Muscle layer of duodenum (tissue), 2 donors: Measurements from ENCODE around the gene IGF2.

Experiments
- H3K27ac ChIP-seq: one replicate; pipeline ENCODE4 v1.7.0; 2013; ENCODE audit warnings: mild to moderate bottlenecking, low read length
- H3K27me3 ChIP-seq: one replicate; pipeline ENCODE4 v1.7.0; 2013; ENCODE audit warnings: low read depth, mild to moderate bottlenecking, control low read depth, low read length
- H3K36me3 ChIP-seq, 2 donors: one replicate each; pipeline ENCODE4 v1.7.0; 2013; ENCODE audit warnings: low read length in 2 of 2, control low read depth in 1 of 2, mild to moderate bottlenecking in 1 of 2; ENCODE audit not compliant: insufficient read depth in 2 of 2, control insufficient read depth in 1 of 2
- H3K4me1 ChIP-seq, 2 donors: one replicate each; pipeline ENCODE4 v1.7.0; 2013; ENCODE audit warnings: low read length in 2 of 2, mild to moderate bottlenecking in 2 of 2, control low read depth in 1 of 2, moderate library complexity in 1 of 2; ENCODE audit not compliant: insufficient read depth in 2 of 2, control insufficient read depth in 1 of 2
- H3K4me3 ChIP-seq, 2 donors: one replicate each; pipeline ENCODE4 v1.7.0; 2013; ENCODE audit warnings: low read length in 2 of 2, low read depth in 1 of 2, mild to moderate bottlenecking in 1 of 2
- H3K9me3 ChIP-seq, 2 donors: one replicate each; pipeline ENCODE4 v1.7.0; 2013; ENCODE audit warnings: low read length in 2 of 2, control low read depth in 1 of 2, mild to moderate bottlenecking in 1 of 2; ENCODE audit not compliant: control insufficient read depth in 1 of 2
- donor health status: healthy.

Gene IGF2

DNA sequence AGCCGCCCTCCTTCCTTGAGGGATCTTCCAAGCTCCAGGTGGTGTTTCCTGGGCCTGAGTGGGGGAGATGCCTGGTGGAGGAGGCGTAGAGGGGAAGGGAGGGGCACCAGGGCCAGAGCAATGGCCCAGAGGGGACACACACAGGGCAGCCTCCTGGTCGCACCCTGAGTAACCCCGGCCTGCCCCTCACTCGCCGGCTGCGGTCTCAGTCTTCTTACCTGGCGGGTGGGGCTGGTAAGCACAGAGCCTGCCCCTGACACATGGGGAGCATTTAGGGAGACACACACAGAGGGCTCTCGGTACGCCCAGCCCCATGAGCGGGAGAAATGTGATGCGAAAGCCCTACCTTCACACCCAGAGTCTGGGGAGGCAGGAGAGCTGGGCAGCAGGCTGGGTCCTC lies 23.9 kb downstream of the IGF2 start:
- H3K27me3 ChIP-seq = no peaks in the 10 kb centered on the region
- no peaks in the 10 kb centered on the region for H3K36me3 ChIP-seq
- no peaks in the 10 kb centered on the region for H3K9me3 ChIP-seq
- H3K27ac ChIP-seq = no peak overlapping the region
- no peak overlapping the region for H3K4me3 ChIP-seq
- H3K4me1 ChIP-seq = no peaks in the 10 kb centered on the region

DNA sequence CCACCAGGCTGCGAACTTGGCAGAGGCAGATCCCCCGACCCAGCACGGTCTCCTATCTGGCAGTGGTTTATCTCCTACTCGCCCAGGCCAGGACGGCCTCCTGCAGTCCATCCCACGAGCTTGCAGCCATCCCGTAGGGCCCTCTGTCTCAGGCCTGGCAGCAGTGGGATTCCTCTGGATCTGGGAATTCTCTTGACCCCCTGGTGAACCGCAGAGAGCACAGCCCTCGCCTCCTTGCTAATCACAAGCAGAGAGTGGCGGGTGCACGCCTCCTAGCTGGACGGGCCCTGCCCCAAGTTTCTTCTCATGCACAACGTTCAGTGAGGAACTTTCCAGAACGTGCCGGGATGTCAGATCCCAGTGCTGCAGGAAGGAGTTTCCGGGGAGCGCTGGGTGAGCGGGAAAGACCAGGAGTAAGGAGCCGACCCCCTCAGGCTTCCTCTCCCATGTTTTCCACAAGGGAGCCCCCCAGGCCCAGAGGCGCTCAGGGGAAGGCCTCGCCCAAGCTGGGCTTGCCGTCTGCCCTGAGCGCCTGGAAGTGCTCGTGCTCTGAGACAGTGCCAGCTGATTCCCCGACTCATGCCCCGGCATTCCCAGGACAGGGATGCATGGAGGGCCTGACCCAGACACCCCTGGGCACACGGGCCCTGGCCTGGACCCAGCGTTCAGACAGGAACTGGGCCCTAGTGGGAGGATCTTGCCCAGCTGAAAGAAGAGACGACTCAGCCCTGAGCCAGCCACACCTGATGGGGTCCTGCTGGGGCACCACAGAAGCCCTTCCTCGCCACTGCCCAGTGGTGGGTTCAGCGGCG lies 24.6 kb downstream of the IGF2 start:
- Histone ChIP-seq H3K4me1 (no peaks in the 10 kb centered on the region), H3K4me3 (no peak overlapping the region), H3K27ac (no peak overlapping the region), H3K27me3 (no peaks in the 10 kb centered on the region), H3K9me3 (no peaks in the 10 kb centered on the region), H3K36me3 (no peaks in the 10 kb centered on the region)

DNA sequence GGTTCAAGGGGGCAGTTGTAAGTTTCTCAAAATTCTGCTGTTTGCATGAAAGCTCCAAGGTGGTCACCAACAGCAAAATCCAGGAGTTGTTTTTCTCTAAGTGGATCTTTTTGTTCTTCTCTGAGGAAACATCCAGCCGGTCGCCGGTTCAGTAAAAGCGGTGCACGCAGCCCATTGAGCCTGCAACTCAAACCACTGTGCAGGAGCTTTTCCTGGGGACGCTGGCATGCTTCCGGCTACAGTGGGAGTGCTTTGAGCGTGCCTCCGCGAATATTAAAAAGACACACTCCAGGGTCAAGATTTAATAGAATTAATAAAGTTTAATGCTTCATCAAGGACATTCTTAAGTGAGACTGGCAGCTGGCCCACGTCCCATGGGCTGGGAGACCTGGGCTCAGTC lies 25.4 kb downstream of the IGF2 start:
- no peak overlapping the region for H3K27ac ChIP-seq
- no peaks in the 10 kb centered on the region for H3K27me3 ChIP-seq
- no peak overlapping the region for H3K4me3 ChIP-seq
- H3K9me3 ChIP-seq = no peaks in the 10 kb centered on the region
- H3K4me1 ChIP-seq = no peaks in the 10 kb centered on the region
- no peaks in the 10 kb centered on the region for H3K36me3 ChIP-seq

DNA sequence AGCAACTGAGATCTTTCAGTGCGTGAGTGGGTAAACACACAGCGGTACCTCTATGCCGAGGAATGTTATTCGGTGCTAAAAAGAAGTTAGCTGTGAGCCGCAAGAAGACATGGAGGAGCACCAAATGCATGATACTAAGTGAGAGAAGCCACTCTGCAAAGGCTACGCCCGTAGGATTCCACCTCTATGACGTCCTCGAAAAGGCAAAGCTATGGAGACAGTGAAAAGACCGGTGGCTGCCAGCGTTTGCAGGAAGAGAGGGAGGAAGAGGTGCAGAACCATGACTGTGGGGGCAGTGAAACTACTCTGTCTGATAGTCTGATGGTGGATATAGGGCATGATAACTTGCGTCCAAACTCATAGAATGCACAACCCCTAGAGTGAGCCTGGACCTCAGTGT lies 28.7 kb downstream of the IGF2 start:
- no peak overlapping the region for H3K27ac ChIP-seq
- no peaks in the 10 kb centered on the region for H3K36me3 ChIP-seq
- H3K4me1 ChIP-seq = no peaks in the 10 kb centered on the region
- no peak overlapping the region for H3K4me3 ChIP-seq
- no peaks in the 10 kb centered on the region for H3K9me3 ChIP-seq
- no peaks in the 10 kb centered on the region for H3K27me3 ChIP-seq

DNA sequence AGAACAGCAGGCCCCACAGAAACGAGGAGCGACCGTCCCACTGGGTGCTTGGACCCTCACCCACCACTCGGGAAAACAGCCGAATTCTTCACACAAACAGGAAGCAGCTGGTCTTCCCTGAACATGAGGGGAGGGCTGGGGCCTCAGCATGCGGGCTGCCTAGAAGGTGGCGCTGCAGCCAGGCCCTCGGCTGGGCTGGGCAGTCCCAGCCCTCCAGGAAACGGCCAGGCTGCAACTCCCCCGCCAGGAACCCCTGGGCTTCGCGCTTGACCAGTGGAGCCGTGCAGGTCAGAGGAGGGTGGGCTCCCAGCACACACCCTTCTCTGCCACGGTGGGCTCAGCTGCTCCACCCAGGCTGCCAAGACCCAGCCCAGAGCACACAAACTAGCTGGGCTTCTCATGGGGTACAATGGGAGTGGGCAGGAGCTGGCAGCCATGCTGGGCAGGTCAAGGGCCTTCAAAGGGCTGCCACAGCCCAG lies 29.6 kb downstream of the IGF2 start:
- Histone ChIP-seq H3K4me1 (no peaks in the 10 kb centered on the region), H3K27ac (no peak overlapping the region)

DNA sequence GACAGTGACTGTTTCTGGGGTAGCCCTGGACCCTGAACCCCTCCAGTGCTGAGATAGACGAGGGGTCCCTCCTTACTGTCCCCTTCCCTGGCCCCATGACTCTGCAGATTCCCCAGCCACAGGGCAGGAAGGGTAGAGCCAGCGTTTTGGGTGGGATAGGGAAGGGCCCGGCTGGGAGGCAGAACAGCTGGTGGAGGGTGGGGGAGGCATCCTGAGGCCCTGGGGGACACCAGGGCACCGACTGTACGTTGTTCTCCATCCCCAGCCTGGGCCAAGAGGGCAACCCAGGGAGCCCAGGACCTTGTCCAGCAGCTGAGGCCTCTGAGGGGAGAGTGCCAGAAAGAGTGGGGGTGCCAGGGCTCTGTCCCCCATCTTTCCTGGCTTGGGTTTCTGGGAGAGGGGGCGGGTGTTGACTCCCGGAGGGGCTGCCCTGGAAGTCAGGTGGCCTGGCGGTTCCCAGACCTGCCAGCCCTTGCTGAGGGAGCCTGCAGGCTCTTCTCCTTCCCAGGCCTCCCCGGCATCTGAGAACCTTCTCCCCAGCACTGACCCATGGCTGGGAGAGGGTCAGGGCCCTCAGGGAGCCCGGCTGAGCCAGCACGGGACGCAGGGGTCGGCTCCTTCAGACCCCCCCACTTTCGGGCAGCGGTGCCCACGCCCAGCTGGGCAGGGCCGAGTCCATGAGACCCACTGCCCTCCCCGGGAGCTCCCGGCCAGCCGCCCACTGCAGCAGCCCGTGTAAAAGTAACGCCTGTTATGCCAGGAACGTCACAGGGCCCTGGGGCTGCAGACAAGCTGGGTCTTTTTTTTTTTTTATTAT lies 30.3 kb downstream of the IGF2 start:
- no peak overlapping the region for H3K4me3 ChIP-seq
- no peaks in the 10 kb centered on the region for H3K27me3 ChIP-seq
- H3K36me3 ChIP-seq = no peaks in the 10 kb centered on the region
- H3K27ac ChIP-seq = no peak overlapping the region
- no peaks in the 10 kb centered on the region for H3K4me1 ChIP-seq
- no peaks in the 10 kb centered on the region for H3K9me3 ChIP-seq

More for the DNA sequence above, 29.6 kb downstream of the IGF2 start:
- Histone ChIP-seq H3K36me3 (no peaks in the 10 kb centered on the region), H3K4me3 (no peak overlapping the region), H3K27me3 (no peaks in the 10 kb centered on the region), H3K9me3 (no peaks in the 10 kb centered on the region)

DNA sequence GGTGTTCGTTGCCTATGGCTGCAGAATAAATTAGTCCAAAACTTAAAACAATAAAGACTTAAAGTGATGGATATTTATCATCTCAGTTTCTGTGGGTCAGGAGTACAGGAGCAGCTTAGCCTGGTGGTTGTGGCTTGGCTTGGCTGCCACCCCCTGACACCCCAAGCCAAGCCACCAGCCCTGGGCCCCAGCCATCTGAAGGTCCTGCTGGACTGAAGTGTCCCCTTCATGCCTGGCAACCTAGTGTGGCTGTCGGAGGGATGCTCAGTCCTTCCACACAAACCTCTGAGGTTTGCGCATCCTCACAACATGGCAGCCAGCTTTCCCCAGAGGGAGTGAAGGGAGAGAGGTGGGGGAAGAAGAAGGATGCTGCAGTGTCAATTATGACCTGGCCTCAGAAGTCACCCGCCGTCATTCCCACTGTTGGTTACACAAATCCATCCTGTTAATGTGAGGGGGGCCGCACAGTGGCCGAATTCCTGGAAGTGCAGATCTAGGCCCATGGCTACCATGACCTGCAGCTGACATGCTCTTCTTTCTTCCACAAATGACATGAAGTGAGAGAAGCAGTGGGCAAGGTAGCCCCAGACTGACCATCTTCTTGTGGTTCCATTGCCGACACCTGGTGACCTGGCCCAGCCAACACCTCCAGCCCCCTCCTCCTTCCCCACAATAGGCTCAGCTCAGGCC lies 31.1 kb downstream of the IGF2 start:
- H3K36me3 ChIP-seq = no peaks in the 10 kb centered on the region
- no peaks in the 10 kb centered on the region for H3K9me3 ChIP-seq
- H3K4me3 ChIP-seq = no peak overlapping the region
- H3K27me3 ChIP-seq = no peaks in the 10 kb centered on the region
- H3K27ac ChIP-seq = no peak overlapping the region
- no peaks in the 10 kb centered on the region for H3K4me1 ChIP-seq

DNA sequence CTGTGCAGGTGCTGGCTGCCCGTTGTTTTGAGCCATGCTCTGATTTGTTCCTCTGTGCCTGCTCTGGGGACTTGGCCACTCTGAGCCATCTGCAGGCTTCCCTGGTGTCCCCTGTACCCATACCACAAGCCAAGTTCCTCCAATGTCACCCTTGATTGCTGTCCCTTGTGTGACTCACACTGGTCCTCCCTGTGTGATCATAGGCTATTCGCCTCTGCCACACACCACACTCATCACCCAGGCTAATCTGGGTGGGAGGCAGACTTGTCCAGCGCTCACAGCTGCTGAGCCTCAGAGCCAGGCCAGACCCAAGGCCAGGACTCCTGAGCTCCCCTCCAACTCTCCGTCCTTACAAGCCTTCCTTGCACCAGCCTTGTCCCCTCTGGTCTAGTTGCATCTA lies 31.7 kb downstream of the IGF2 start:
- no peaks in the 10 kb centered on the region for H3K36me3 ChIP-seq
- no peak overlapping the region for H3K4me3 ChIP-seq
- H3K9me3 ChIP-seq = no peaks in the 10 kb centered on the region
- no peak overlapping the region for H3K27ac ChIP-seq
- no peaks in the 10 kb centered on the region for H3K4me1 ChIP-seq
- no peaks in the 10 kb centered on the region for H3K27me3 ChIP-seq

DNA sequence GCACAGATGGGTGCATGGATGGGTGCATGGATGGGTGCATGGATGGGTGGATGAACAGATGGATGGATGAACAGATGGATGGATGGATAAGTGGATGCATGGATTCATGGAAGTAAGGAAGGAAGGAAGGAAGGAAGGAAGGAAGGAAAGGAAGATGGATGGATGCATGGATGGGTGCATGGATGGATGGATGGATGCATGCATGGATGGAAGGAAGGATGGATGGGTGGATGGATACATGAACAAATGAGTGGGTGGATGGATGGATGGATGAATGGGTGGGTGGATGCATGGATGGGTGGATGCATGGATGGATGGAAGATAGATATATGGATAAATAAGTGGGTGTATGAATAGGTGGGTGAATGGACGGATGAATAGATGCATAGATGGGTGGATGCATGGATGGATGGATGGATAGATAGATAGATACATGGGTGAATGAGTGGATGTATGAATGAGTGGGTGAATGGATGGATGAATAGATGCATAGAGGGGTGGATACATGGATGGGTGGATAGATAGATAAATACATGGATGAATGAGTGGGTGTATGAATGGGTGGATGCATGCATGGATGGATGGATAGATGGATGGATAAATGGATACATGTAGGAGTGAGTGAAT lies 32.5 kb downstream of the IGF2 start:
- Histone ChIP-seq H3K27ac (no peak overlapping the region), H3K27me3 (no peaks in the 10 kb centered on the region), H3K9me3 (no peaks in the 10 kb centered on the region), H3K4me1 (no peaks in the 10 kb centered on the region), H3K4me3 (no peak overlapping the region), H3K36me3 (no peaks in the 10 kb centered on the region)

DNA sequence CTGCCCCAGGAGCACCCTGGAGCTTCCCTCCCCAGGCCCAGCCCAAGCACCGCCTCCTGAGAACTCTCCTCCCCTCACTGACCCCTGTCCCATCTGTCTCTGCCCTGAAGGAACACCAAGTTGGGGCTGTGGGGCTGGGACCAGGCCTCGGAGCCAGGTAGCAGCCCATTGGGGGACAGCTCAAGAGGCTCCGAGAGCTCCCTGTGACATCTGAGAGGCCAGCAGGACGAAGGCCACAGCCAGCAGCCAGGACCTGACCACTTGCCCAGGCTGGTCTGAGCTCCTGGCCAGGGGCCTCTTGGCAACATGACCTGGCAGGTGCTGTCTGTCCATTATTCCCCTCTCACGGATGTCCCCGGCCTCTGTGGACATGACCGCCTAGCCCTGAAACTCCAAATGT lies 33.7 kb downstream of the IGF2 start:
- Histone ChIP-seq H3K4me1 (no peaks in the 10 kb centered on the region), H3K4me3 (no peak overlapping the region), H3K36me3 (no peaks in the 10 kb centered on the region), H3K27ac (no peak overlapping the region), H3K27me3 (no peaks in the 10 kb centered on the region), H3K9me3 (no peaks in the 10 kb centered on the region)
